ENCODE results near the gene ATP1A2. TPM values are rescaled to one million over a fixed set of nuclear protein-coding genes. Genes with fewer than 3 reads are reported as not detected.

The ATP1A2 gene
- total RNA-seq, 1 donor = 0.72 TPM

DNA sequence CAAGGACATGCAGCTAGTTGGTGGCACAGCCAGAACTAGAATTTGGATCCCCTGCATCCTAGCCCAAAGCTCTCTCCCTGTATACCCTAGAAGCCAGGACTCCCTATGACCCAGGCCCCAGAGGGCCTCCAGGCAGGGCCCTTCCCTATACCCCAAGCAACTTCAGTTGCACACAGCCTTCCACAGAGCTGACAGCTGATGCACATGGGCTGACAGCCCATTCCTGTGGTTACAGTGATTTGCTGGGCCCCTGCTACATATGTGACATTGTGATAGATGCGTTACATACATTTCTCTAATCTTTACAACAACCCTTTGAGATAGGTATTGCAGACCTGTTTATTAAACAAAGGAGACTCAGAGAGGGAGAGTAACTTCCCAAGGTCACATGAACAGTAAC is 5.8 kb downstream of the ATP1A2 start:
- no peaks in the 10 kb centered on the region for H3K36me3 ChIP-seq (ENCODE audit: insufficient read depth, low read length)
- no peak overlapping the region for H3K27ac ChIP-seq (ENCODE audit: low read depth, low read length)
- no peaks in the 10 kb centered on the region for H4K20me1 ChIP-seq (ENCODE audit: insufficient read depth, low read length)
- peaks cover 23% of the 10 kb centered on the region for H3K4me1 ChIP-seq (ENCODE audit: insufficient read depth, low read length)
- peaks cover 11% of the 10 kb centered on the region for H3K27me3 ChIP-seq (ENCODE audit: insufficient read depth, low read length)
- no peaks in the 10 kb centered on the region for H3K9me3 ChIP-seq (ENCODE audit: low read depth, low read length)
- no peak overlapping the region for H2AFZ ChIP-seq (ENCODE audit: low read length)
- H3K4me2 ChIP-seq (ENCODE audit: insufficient read depth, low read length) = no peak overlapping the region
- no peak for DNase-seq (ENCODE audit: insufficient read length, low spot score, missing footprints)
- no peaks in the 10 kb centered on the region for H3K79me2 ChIP-seq (ENCODE audit: insufficient read depth, low read length)
- TF ChIP-seq, protein P1, sequence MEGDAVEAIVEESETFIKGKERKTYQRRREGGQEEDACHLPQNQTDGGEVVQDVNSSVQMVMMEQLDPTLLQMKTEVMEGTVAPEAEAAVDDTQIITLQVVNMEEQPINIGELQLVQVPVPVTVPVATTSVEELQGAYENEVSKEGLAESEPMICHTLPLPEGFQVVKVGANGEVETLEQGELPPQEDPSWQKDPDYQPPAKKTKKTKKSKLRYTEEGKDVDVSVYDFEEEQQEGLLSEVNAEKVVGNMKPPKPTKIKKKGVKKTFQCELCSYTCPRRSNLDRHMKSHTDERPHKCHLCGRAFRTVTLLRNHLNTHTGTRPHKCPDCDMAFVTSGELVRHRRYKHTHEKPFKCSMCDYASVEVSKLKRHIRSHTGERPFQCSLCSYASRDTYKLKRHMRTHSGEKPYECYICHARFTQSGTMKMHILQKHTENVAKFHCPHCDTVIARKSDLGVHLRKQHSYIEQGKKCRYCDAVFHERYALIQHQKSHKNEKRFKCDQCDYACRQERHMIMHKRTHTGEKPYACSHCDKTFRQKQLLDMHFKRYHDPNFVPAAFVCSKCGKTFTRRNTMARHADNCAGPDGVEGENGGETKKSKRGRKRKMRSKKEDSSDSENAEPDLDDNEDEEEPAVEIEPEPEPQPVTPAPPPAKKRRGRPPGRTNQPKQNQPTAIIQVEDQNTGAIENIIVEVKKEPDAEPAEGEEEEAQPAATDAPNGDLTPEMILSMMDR (IDR thresholded peaks at IDR 0.05; ENCODE audit: extremely low read depth, low read depth, low read length) = no peak
- no peak overlapping the region for H3K4me3 ChIP-seq (ENCODE audit: insufficient read depth, low read length)

DNA sequence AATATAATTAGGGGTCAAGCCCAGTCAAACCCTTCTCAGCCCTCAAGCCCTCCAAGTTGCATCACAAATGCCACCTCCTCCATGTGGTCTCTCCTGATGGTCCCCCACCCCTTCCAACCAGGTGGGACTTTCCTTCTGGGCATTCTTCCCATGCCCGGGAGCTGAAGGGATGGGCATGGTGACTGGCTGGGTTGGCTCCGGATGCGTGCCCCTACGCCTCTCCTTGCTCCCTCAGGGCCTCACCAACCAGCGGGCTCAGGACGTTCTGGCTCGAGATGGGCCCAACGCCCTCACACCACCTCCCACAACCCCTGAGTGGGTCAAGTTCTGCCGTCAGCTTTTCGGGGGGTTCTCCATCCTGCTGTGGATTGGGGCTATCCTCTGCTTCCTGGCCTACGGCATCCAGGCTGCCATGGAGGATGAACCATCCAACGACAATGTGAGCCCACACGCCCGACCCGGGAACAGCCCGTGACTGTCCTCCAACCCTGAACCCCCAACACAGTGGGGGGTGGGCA is 7.5 kb downstream of the ATP1A2 start:
- no peak overlapping the region for H3K4me3 ChIP-seq (ENCODE audit: insufficient read depth, low read length)
- no peak for DNase-seq (ENCODE audit: insufficient read length, low spot score, missing footprints)
- no peak overlapping the region for H2AFZ ChIP-seq (ENCODE audit: low read length)
- H3K27ac ChIP-seq (ENCODE audit: low read depth, low read length) = no peak overlapping the region
- H3K4me2 ChIP-seq (ENCODE audit: insufficient read depth, low read length) = no peak overlapping the region
- peaks cover 30% of the 10 kb centered on the region for H3K4me1 ChIP-seq (ENCODE audit: insufficient read depth, low read length)
- TF ChIP-seq, protein P1 (IDR thresholded peaks at IDR 0.05; ENCODE audit: extremely low read depth, low read depth, low read length) = no peak
- H3K27me3 ChIP-seq (ENCODE audit: insufficient read depth, low read length) = peaks cover 4% of the 10 kb centered on the region
- H3K79me2 ChIP-seq (ENCODE audit: insufficient read depth, low read length) = no peaks in the 10 kb centered on the region
- no peaks in the 10 kb centered on the region for H4K20me1 ChIP-seq (ENCODE audit: insufficient read depth, low read length)
- H3K36me3 ChIP-seq (ENCODE audit: insufficient read depth, low read length) = no peaks in the 10 kb centered on the region
- H3K9me3 ChIP-seq (ENCODE audit: low read depth, low read length) = no peaks in the 10 kb centered on the region

DNA sequence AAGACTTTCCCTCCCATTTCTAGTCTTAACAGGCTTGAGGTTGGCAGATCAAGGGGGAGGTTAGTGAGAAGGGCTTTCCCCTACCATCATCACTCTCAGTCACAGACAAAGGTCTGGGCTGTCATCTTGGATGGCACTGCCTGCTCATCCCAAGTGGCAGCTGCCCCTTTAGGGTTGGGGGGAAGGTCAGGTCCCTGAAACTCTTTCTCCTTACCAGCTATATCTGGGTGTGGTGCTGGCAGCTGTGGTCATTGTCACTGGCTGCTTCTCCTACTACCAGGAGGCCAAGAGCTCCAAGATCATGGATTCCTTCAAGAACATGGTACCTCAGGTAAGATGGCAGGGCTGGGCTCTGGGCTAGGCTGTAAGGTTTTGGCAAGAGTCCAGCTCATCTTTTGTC is 8.2 kb downstream of the ATP1A2 start:
- Histone ChIP-seq H3K27ac (ENCODE audit: low read depth, low read length) (no peak overlapping the region), H3K79me2 (ENCODE audit: insufficient read depth, low read length) (no peaks in the 10 kb centered on the region), H4K20me1 (ENCODE audit: insufficient read depth, low read length) (no peaks in the 10 kb centered on the region), H3K4me2 (ENCODE audit: insufficient read depth, low read length) (no peak overlapping the region), H3K4me1 (ENCODE audit: insufficient read depth, low read length) (peaks cover 36% of the 10 kb centered on the region), H3K4me3 (ENCODE audit: insufficient read depth, low read length) (no peak overlapping the region), H3K36me3 (ENCODE audit: insufficient read depth, low read length) (no peaks in the 10 kb centered on the region), H3K27me3 (ENCODE audit: insufficient read depth, low read length) (no peaks in the 10 kb centered on the region), H2AFZ (ENCODE audit: low read length) (no peak overlapping the region), H3K9me3 (ENCODE audit: low read depth, low read length) (no peaks in the 10 kb centered on the region)
- TF ChIP-seq, protein P1 (IDR thresholded peaks at IDR 0.05; ENCODE audit: extremely low read depth, low read depth, low read length) = no peak
- DNase-seq (ENCODE audit: insufficient read length, low spot score, missing footprints) = no peak

DNA sequence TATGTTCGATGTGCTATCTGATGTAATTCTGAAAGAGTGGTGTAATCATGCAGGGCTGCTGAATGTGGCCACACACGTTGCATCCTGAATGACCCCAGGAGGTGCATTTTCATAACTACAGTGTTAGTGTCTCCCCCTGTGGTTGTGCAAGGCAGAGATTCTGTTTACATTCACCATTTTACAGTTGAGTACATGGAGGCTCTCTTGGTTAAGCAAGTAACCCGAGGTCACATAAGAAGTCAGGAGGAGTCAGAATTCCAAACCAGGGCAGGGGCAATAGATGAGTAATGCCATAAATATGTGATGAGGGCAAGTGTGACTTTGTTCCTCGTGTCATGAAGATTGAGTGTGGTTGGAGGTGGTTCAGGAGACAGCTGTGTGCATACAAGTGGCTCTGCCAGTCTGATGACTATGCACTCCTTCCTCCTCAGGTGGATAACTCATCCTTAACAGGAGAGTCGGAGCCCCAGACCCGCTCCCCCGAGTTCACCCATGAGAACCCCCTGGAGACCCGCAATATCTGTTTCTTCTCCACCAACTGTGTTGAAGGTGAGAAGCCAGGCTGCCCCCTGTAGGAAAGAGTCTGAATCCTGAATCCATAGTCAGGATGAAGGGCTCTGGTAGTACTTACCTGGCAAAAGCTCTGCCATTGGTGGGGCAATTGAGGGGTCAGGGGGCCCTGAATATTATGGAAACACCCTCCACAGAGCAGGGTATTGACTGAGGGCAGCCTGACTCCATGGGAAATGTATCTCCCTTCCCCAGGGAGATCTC is 9.3 kb downstream of the ATP1A2 start:
- peak overlapping the region; percentile 21 for H3K4me2 ChIP-seq (ENCODE audit: insufficient read depth, low read length)
- no peaks in the 10 kb centered on the region for H3K36me3 ChIP-seq (ENCODE audit: insufficient read depth, low read length)
- no peaks in the 10 kb centered on the region for H3K79me2 ChIP-seq (ENCODE audit: insufficient read depth, low read length)
- peak overlapping the region; percentile 65 for H3K27ac ChIP-seq (ENCODE audit: low read depth, low read length)
- H3K9me3 ChIP-seq (ENCODE audit: low read depth, low read length) = no peaks in the 10 kb centered on the region
- peaks cover 41% of the 10 kb centered on the region for H3K4me1 ChIP-seq (ENCODE audit: insufficient read depth, low read length)
- TF ChIP-seq, protein P1 (IDR thresholded peaks at IDR 0.05; ENCODE audit: extremely low read depth, low read depth, low read length) = peak; percentile 43
- H3K4me3 ChIP-seq (ENCODE audit: insufficient read depth, low read length) = no peak overlapping the region
- no peaks in the 10 kb centered on the region for H4K20me1 ChIP-seq (ENCODE audit: insufficient read depth, low read length)
- H3K27me3 ChIP-seq (ENCODE audit: insufficient read depth, low read length) = no peaks in the 10 kb centered on the region
- H2AFZ ChIP-seq (ENCODE audit: low read length) = no peak overlapping the region
- DNase-seq (ENCODE audit: insufficient read length, low spot score, missing footprints) = peak; percentile 89
